Common myeloid progenitor, CD34-positive (primary cell): ENCODE data around the gene ANKRD10.

Experiments
- CTCF ChIA-PET: fragments of 350-600 bp; sonication (Branson Sonifier 250); formaldehyde crosslinking; loops from one replicate; lab custom pipeline; 2021; ENCODE audit warnings: antibody characterized with exemption; lab: Charles Lee
- POLR2A ChIA-PET: fragments of 350-600 bp; sonication (Branson Sonifier 250); formaldehyde crosslinking; loops from one replicate; lab custom pipeline; 2021; ENCODE audit warnings: antibody characterized with exemption; lab: Charles Lee
- DNase-seq, 3 donors: peaks; one replicate each; pipeline versions ENCODE4 v3.0.0 to v3.0.0-alpha.2; 2013
- H3K27ac ChIP-seq, 2 experiments: 1 replicate in 1 of 2; 2 replicates in 1 of 2; pipeline ENCODE4 v1.7.0; 2013; ENCODE audit warnings: inconsistent platforms in 2 of 2, low read length in 2 of 2, mild to moderate bottlenecking in 2 of 2, low read depth in 1 of 2, moderate library complexity in 1 of 2; ENCODE audit not compliant: severe bottlenecking in 2 of 2, insufficient read depth in 1 of 2, poor library complexity in 1 of 2
- H3K27me3 ChIP-seq, 5 experiments: replicated peaks in 2 of 5; 1 replicate in 3 of 5; 2 replicates in 2 of 5; pipeline versions ENCODE4 v1.6.1 to v1.7.0; 2013; ENCODE audit warnings: low read length in 4 of 5, mild to moderate bottlenecking in 2 of 5, moderate library complexity in 2 of 5, inconsistent platforms in 1 of 5; ENCODE audit not compliant: insufficient read depth in 5 of 5, control insufficient read depth in 4 of 5
- H3K36me3 ChIP-seq, 4 experiments: 1 replicate in 2 of 4; 2 replicates in 2 of 4; pipeline versions ENCODE4 v1.6.1 to v1.7.0; 2013; ENCODE audit warnings: low read length in 3 of 4, control low read depth in 1 of 4, mild to moderate bottlenecking in 1 of 4; ENCODE audit not compliant: control insufficient read depth in 4 of 4, insufficient read depth in 4 of 4
- H3K4me1 ChIP-seq, 4 experiments: 1 replicate in 3 of 4; 2 replicates in 1 of 4; pipeline versions ENCODE4 v1.6.1 to v1.7.1; 2013; ENCODE audit warnings: low read length in 3 of 4, mild to moderate bottlenecking in 3 of 4, control low read depth in 1 of 4, inconsistent platforms in 1 of 4, moderate library complexity in 1 of 4; ENCODE audit not compliant: control insufficient read depth in 4 of 4, insufficient read depth in 4 of 4; ENCODE audit errors: control extremely low read depth in 1 of 4
- H3K4me3 ChIP-seq, 7 experiments: 1 replicate in 4 of 7; 2 replicates in 3 of 7; pipeline versions ENCODE4 v1.5.1 to v1.7.0; 2013; ENCODE audit warnings: mild to moderate bottlenecking in 7 of 7, low read length in 6 of 7, moderate library complexity in 6 of 7, inconsistent platforms in 2 of 7, low read depth in 2 of 7, control low read depth in 1 of 7; ENCODE audit not compliant: insufficient read depth in 4 of 7, control insufficient read depth in 1 of 7; ENCODE audit errors: extremely low read depth in 1 of 7
- H3K9me3 ChIP-seq, 5 experiments: 1 replicate in 4 of 5; 2 replicates in 1 of 5; pipeline versions ENCODE4 v1.6.1 to v1.7.1; 2013; ENCODE audit warnings: low read length in 4 of 5, mild to moderate bottlenecking in 2 of 5, inconsistent platforms in 1 of 5, low read depth in 1 of 5, moderate library complexity in 1 of 5; ENCODE audit not compliant: control insufficient read depth in 4 of 5, insufficient read depth in 2 of 5; ENCODE audit errors: control extremely low read depth in 1 of 5
- WGBS: methylation state at CpG from one replicate; pipeline ENCODE4 v1.1.5; 2013; ENCODE audit not compliant: insufficient coverage; 5-methylcytosine and 5-hydroxymethylcytosine counted together

ANKRD10 gene

DNA sequence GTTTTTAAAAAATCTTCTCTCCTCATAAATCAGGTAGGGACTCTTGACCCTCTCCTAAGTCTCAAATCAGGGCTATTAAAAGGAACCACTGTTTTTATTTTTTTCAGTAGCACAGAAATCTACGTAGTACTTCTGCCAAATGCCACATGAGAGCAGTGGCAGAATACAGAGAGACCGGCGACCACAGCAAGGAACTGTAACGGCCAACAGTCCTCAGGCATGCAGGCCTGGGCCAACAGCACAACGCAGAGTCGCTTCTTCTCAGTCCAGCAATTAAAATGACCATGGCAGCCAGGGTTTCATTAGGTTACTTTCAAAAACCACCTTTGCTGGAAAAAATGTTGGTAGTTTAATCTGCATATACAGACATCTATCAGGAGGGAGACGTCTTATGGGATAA lies 34.2 kb downstream of the ANKRD10 start:
- 94% methylated on average over 7 of the region's 7 CpGs for WGBS
- H3K9me3 ChIP-seq = no peaks in the 10 kb centered on the region
- H3K4me1 ChIP-seq = no peaks in the 10 kb centered on the region
- CTCF ChIA-PET = no interaction called here
- H3K36me3 ChIP-seq = peaks cover 0 to 5% (median 2%) of the 10 kb centered on the region in 4 experiments
- H3K4me3 ChIP-seq = no peak overlapping the region
- DNase-seq = no peak
- H3K27ac ChIP-seq = no peak overlapping the region
- POLR2A ChIA-PET = no interaction called here
- H3K27me3 ChIP-seq = peaks cover 0 to under 1% (median 0%) of the 10 kb centered on the region in 5 experiments

DNA sequence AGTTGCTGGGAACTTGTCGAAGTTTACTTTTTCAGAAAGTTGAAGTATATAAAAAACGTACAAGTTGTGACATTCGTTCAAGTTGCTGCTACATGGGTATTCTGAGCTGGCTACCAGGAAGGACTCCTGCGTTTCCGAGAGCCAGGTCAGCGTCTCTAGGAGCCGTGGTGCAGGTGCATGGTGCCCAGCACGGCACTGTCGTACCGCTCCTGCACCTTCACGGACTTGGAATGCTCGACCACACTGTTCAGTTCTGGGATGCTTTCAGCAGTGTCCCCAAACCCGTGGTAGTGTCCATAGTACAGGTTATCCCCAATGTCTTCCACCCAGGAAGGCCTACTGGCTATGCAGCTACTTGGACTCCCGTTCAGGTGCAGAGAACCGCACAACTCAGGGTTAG lies 35.4 kb downstream of the ANKRD10 start:
- H3K4me3 ChIP-seq = no peak overlapping the region
- H3K27me3 ChIP-seq = peaks cover 0 to 7% (median 0%) of the 10 kb centered on the region in 5 experiments
- H3K4me1 ChIP-seq = peaks cover 3 to 9% (median 7%) of the 10 kb centered on the region in 4 experiments
- no peaks in the 10 kb centered on the region for H3K9me3 ChIP-seq
- DNase-seq = no peak
- peaks cover 0 to 5% (median 2%) of the 10 kb centered on the region in 4 experiments for H3K36me3 ChIP-seq
- ChIA-PET CTCF (no interaction called here), POLR2A (no interaction called here)
- no peak overlapping the region for H3K27ac ChIP-seq
- 99% methylated on average over 13 of the region's 15 CpGs for WGBS

DNA sequence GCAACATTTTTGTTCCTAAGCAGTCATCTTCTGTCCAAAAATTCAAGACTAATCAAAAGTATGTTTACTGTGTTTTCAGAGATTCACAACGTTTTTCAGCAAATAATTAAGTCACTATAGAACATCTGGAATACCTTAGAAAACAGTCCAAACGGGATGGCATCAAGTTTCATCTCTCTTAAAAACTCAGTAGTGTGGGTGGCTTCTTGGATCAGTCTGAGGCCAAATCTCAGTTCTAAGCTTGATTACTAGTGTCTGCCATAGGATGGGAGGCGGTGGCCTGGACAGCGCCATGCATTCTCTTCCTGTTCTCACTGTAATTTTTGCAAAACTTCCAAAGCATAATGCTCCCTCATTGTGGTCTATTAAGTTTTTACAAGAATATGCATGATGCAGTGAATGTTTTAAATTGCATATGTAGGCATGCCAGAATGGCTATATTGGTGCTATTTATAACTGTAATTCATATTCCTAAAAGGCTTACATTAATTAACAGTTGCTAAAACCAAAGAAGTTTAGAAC lies 37.1 kb downstream of the ANKRD10 start:
- WGBS = 88% methylated on average over 3 of the region's 4 CpGs
- Histone ChIP-seq H3K4me1 (peaks cover 3 to 14% (median 12%) of the 10 kb centered on the region in 4 experiments), H3K36me3 (peaks cover 0 to 5% (median 2%) of the 10 kb centered on the region in 4 experiments), H3K9me3 (no peaks in the 10 kb centered on the region), H3K4me3 (no peak overlapping the region), H3K27ac (no peak overlapping the region), H3K27me3 (peaks cover 0 to 18% (median 7%) of the 10 kb centered on the region in 5 experiments)
- no peak for DNase-seq
- ChIA-PET POLR2A (no interaction called here), CTCF (interaction anchor here (1.3 kb wide), 1 partner anchor 27 kb away, joined by 3 read pairs; no protein-coding TSS in a partner anchor)

DNA sequence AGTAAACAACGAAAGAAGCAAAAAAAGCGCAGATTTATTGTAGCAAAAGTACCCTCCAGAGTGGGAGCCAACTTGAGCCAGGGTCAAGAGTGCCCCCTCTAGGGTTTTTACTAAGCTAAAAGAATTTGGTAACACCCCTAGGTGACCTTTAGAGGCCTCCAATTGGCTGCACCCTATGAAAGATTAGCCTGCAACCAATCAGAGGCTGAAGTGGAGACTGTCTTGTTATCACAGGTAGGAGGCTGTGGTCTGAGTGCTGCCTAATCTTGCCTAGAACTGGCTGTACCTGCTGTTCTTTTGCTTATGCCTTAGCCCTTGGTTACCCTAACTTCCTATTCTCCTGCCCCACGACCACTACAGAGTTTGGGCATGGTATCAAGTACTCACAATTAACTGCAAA lies 38.3 kb downstream of the ANKRD10 start:
- Histone ChIP-seq H3K4me3 (no peak overlapping the region), H3K27ac (no peak overlapping the region), H3K36me3 (peaks cover 0 to 5% (median 1%) of the 10 kb centered on the region in 4 experiments), H3K27me3 (peaks cover 0 to 28% (median 7%) of the 10 kb centered on the region in 5 experiments), H3K9me3 (peaks cover 0 to 4% (median 0%) of the 10 kb centered on the region in 5 experiments), H3K4me1 (peaks cover 3 to 14% (median 12%) of the 10 kb centered on the region in 4 experiments)
- WGBS = 94% methylated on average over 3 of the region's 3 CpGs
- POLR2A ChIA-PET = no interaction called here
- CTCF ChIA-PET = no interaction called here
- no peak for DNase-seq

- Histone ChIP-seq H3K36me3 (peaks cover 0 to 5% (median 1%) of the 10 kb centered on the region in 4 experiments), H3K4me1 (peaks cover 3 to 15% (median 12%) of the 10 kb centered on the region in 4 experiments), H3K9me3 (peaks cover 0 to 4% (median 0%) of the 10 kb centered on the region in 5 experiments), H3K4me3 (peak overlapping the region in 3 of 7 experiments; percentile 33 to 59 (median 36)), H3K27ac (no peak overlapping the region), H3K27me3 (peaks cover 0 to 40% (median 7%) of the 10 kb centered on the region in 5 experiments)
- POLR2A ChIA-PET = no interaction called here
- WGBS = 27% methylated on average over 6 of the region's 8 CpGs
- DNase-seq = peak; percentile 41 to 87 (median 82)
- CTCF ChIA-PET = no interaction called here
Measured at GRCh38 chr13:110875241-110875640, 39.6 kb downstream of the ANKRD10 start.

DNA sequence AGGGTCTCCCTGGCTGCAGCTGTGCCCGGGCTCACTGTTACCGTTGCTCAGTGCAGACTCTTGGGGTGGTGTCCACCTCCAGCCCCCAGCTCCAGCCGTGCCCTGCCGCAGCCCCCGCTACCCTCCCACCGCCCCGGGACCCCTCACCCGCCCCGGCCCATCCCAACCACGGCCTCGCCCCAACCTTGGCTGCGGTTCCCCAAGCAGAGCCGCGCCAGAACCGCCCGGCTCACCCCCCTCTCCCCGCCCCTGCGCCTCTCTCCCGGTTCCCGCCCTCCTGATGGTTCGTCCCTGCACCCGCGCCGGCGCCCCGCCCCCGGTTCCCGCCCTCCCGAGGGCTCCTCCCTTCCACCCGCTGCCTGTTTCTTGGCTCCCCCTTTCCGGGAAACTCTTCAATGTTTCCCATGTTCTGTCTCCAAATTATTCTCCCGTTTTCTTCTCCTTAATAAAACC lies 40.3 kb downstream of the ANKRD10 start:
- peak in 2 of 3 donors; percentile 27 to 45 for DNase-seq
- Histone ChIP-seq H3K27ac (no peak overlapping the region), H3K36me3 (peaks cover 0 to 1% (median under 1%) of the 10 kb centered on the region in 4 experiments), H3K4me3 (peak overlapping the region in 6 of 7 experiments; percentile 8 to 60 (median 34)), H3K27me3 (peaks cover 0 to 47% (median 7%) of the 10 kb centered on the region in 5 experiments), H3K4me1 (peaks cover 3 to 22% (median 16%) of the 10 kb centered on the region in 4 experiments), H3K9me3 (peaks cover 0 to 4% (median 0%) of the 10 kb centered on the region in 5 experiments)
- POLR2A ChIA-PET = no interaction called here
- under 1% methylated on average over 26 of the region's 32 CpGs for WGBS
- CTCF ChIA-PET = no interaction called here
